ENCODE results near the gene ZNF254. TPM values are rescaled to one million over a fixed set of nuclear protein-coding genes. Genes with fewer than 3 reads are reported as not detected.

Gene ZNF254
- total and polyA plus RNA-seq, 7 donors: 1.2 to 7.0 (median 2.2) TPM

DNA sequence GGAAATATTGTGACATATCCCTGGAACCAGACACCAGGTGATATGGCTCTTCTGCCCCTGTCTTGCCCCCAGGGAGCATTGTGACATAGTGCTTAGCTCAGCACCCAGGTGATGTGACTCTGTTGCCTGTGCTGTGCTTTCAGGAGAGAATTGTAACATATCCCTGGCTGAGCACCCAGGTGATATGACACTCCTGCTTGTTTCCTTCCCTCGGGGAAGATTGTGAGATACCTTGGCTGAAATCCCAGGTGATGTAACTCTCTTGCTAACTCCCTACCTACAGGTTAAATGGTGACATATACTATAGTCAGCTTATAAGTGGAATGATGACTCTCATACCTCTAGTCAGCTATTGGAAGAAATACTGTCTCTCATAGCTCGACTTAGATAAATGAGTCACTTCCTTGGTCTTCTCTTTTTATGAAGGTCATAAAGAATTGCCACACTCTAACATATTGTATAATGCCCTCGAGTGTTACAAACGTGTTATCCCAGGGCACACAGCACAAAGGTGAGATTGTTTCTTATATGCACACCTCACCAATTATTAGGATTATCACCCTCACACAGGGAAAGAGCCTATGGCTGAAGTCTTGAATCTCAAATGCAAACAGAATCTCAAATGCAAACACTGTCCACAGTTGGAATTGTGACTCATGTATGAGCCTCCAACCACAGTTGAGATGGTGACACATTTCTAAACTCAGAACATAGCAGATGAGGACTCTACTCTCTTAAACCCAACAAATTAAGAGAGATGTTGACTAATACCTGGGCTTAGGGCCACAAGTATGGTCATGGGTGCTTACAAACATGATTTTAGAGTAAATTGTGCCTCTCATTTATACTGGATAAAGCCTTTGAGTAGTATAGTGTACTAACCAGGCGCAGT, 32.7 kb upstream of the ZNF254 start:
- no peak for DNase-seq
- Histone ChIP-seq H3K4me3 (no peak overlapping the region), H3K9me3 (no peaks in the 10 kb centered on the region), H3K27ac (no peak overlapping the region), H3K27me3 (ENCODE audit: insufficient read depth in 3 of 3, low read length in 2 of 3) (no peaks in the 10 kb centered on the region), H3K36me3 (ENCODE audit: insufficient read depth in 1 of 2, low read depth in 1 of 2) (peaks cover 0 to 52% of the 10 kb centered on the region in 2 donors), H3K4me1 (no peaks in the 10 kb centered on the region)
- 72 to 89% (median 81%) methylated on average over 5 of the region's 5 CpGs for WGBS, 3 donors
- no peak for ATAC-seq
- TF ChIP-seq, protein P1, sequence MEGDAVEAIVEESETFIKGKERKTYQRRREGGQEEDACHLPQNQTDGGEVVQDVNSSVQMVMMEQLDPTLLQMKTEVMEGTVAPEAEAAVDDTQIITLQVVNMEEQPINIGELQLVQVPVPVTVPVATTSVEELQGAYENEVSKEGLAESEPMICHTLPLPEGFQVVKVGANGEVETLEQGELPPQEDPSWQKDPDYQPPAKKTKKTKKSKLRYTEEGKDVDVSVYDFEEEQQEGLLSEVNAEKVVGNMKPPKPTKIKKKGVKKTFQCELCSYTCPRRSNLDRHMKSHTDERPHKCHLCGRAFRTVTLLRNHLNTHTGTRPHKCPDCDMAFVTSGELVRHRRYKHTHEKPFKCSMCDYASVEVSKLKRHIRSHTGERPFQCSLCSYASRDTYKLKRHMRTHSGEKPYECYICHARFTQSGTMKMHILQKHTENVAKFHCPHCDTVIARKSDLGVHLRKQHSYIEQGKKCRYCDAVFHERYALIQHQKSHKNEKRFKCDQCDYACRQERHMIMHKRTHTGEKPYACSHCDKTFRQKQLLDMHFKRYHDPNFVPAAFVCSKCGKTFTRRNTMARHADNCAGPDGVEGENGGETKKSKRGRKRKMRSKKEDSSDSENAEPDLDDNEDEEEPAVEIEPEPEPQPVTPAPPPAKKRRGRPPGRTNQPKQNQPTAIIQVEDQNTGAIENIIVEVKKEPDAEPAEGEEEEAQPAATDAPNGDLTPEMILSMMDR (IDR thresholded peaks at IDR 0.05): no peak
- intact Hi-C loops (cut with DNase I): no loop called here

DNA sequence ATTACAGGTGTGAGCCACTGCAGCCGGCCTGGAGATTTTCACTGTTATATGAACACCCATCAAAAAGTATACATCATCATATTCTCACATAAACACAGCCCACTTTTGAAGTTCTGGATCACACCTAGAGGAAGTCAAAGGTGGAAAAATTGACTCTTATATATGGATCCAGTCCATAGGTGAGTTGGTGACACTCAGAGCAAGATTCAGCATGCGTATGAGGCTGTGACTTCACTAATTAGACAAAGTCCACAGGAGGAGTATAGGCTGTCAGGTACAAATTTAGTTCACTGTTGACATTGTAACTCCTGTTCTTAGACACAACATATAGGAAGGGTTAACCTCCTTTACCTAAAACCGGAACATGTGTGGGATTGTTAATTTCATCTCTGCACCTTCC, 31.4 kb upstream of the ZNF254 start:
- Histone ChIP-seq H3K27ac (no peak overlapping the region), H3K4me1 (no peaks in the 10 kb centered on the region), H3K27me3 (ENCODE audit: insufficient read depth in 3 of 3, low read length in 2 of 3) (no peaks in the 10 kb centered on the region), H3K4me3 (no peak overlapping the region), H3K36me3 (ENCODE audit: insufficient read depth in 1 of 2, low read depth in 1 of 2) (peaks cover 0 to 43% of the 10 kb centered on the region in 2 donors), H3K9me3 (no peaks in the 10 kb centered on the region)
- 93 to 95% (median 93%) methylated on average over 3 of the region's 3 CpGs for WGBS, 3 donors
- ATAC-seq (no peak), DNase-seq (no peak)
- intact Hi-C loops (cut with DNase I): no loop called here
- TF ChIP-seq, protein P1 (IDR thresholded peaks at IDR 0.05): no peak

DNA sequence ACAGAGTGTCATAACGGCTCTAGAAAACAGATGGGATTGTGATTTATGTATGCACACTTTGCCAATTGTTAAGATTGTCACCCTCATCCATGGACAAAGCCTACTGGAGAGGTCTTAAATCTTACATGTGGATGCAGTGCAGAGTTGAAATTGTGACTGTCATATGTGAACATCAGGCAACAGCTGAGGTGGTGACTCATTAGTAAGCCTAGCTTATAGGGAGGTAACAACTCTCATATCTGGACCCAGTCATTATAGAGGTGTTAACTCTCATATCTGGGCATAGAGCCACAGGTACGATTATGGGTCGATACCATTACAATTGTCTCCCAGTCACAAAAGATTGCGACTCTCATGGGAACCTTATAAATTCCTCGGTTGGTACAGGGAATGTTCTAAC, 29.8 kb upstream of the ZNF254 start:
- ATAC-seq (no peak), DNase-seq (no peak)
- H3K4me3 ChIP-seq: no peak overlapping the region
- H3K27me3 ChIP-seq (ENCODE audit: insufficient read depth in 3 of 3, low read length in 2 of 3): no peaks in the 10 kb centered on the region
- H3K36me3 ChIP-seq (ENCODE audit: insufficient read depth in 1 of 2, low read depth in 1 of 2): peaks cover 3 to 27% of the 10 kb centered on the region in 2 donors
- intact Hi-C loops (cut with DNase I): no loop called here
- 77 to 88% (median 87%) methylated on average over 5 of the region's 5 CpGs for WGBS, 3 donors
- H3K27ac ChIP-seq: no peak overlapping the region
- no peaks in the 10 kb centered on the region for H3K9me3 ChIP-seq
- no peaks in the 10 kb centered on the region for H3K4me1 ChIP-seq
- TF ChIP-seq, protein P1 (IDR thresholded peaks at IDR 0.05): no peak

DNA sequence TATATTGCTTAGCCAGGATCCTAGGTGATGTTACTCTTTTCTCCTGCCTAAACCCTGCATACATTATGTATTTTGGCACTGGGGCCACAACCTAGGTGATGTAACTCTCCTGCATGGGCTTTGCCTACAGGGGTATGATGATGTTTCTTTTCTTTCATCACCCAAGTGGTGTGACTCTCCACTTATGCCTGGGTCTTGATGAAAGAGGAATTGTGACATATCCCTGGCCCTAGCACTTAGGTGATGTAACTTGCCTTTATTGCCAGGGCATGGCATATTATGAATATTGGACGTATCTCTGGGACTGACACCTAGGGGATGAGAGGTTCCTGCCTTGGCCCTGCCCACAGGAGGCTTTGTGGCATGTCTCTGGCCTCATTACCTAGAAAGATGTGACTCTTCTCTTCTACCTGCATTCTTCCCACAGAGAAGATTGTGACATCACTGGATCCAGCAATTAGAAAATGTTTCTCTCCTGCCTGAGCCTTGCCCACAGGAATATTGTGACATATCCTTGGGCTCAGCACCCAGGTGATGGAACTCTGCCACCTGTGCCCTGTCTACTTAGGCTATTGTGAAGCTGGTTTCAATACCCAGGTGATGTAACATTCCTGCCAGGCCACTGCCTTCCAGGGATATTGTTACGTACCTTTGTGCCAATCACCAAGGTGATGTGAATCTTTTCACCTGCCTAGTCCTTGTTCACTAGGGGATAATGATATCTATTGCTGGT, 27.3 kb upstream of the ZNF254 start:
- WGBS, 3 donors: 60 to 87% (median 72%) methylated on average over 2 of the region's 2 CpGs
- DNase-seq: no peak

More for the DNA sequence above, 27.3 kb upstream of the ZNF254 start:
- H3K27ac ChIP-seq: no peak overlapping the region
- TF ChIP-seq, protein P1 (IDR thresholded peaks at IDR 0.05): no peak
- ATAC-seq: peak in 2 of 4 donors; percentile 26 to 42
- no peak overlapping the region for H3K4me3 ChIP-seq
- H3K36me3 ChIP-seq (ENCODE audit: insufficient read depth in 1 of 2, low read depth in 1 of 2): peaks cover 3 to 10% of the 10 kb centered on the region in 2 donors
- no peaks in the 10 kb centered on the region for H3K27me3 ChIP-seq (ENCODE audit: insufficient read depth in 3 of 3, low read length in 2 of 3)
- no peaks in the 10 kb centered on the region for H3K9me3 ChIP-seq
- intact Hi-C loops (cut with DNase I): no loop called here
- no peaks in the 10 kb centered on the region for H3K4me1 ChIP-seq

All from psoas muscle (tissue), 8 donors.